Smooth muscle cell (in vitro differentiated cells): ENCODE data around the gene PCOLCE2. TPM values are rescaled to one million over a fixed set of nuclear protein-coding genes. Genes with fewer than 3 reads are reported as not detected.
A peak's percentile ranks its signal among the peaks of the same experiment; 100 is the strongest.

Experiments
- DNase-seq: peaks from one replicate; lab custom pipeline; 2025; ENCODE audit not compliant: unreplicated experiment; lab: John Stamatoyannopoulos, UW
- H2AFZ ChIP-seq: fragments of 200-600 bp; sonication (generic); 2 replicates; pipeline ENCODE4 v1.6.0; 2016; ENCODE audit warnings: antibody characterized with exemption, low read depth, mild to moderate bottlenecking
- H3F3A ChIP-seq: fragments of 200-600 bp; sonication (generic); 2 replicates; pipeline ENCODE4 v1.6.0; 2017; ENCODE audit warnings: antibody characterized with exemption, low read depth
- H3K27ac ChIP-seq: fragments of 200-600 bp; sonication (generic); 2 replicates; pipeline ENCODE4 v1.5.1; 2016; ENCODE audit warnings: low read depth, mild to moderate bottlenecking
- H3K27me3 ChIP-seq: fragments of 200-600 bp; sonication (generic); 2 replicates; pipeline ENCODE4 v1.6.1; 2016; ENCODE audit warnings: low read depth, mild to moderate bottlenecking
- H3K36me3 ChIP-seq: fragments of 200-600 bp; sonication (generic); 2 replicates; pipeline ENCODE4 v1.5.1; 2016; ENCODE audit warnings: low read depth
- H3K4me1 ChIP-seq: fragments of 200-600 bp; sonication (generic); 2 replicates; pipeline ENCODE4 v1.5.1; 2016; ENCODE audit warnings: low read depth
- H3K4me2 ChIP-seq: fragments of 200-600 bp; sonication (generic); 2 replicates; pipeline ENCODE4 v1.6.0; 2016; ENCODE audit warnings: mild to moderate bottlenecking
- H3K4me3 ChIP-seq: fragments of 200-600 bp; sonication (generic); 2 replicates; pipeline ENCODE4 v1.5.1; 2016; ENCODE audit warnings: mild to moderate bottlenecking
- H3K79me2 ChIP-seq: fragments of 200-600 bp; sonication (generic); 2 replicates; pipeline ENCODE4 v1.6.0; 2016; ENCODE audit warnings: low read depth, mild to moderate bottlenecking
- H3K9ac ChIP-seq: fragments of 200-600 bp; sonication (generic); 2 replicates; pipeline ENCODE4 v1.6.0; 2016; ENCODE audit warnings: low read depth
- H3K9me3 ChIP-seq: fragments of 200-600 bp; sonication (generic); replicated peaks from 2 replicates; pipeline ENCODE4 v1.5.1; 2016; ENCODE audit warnings: low read depth
- H4K20me1 ChIP-seq: fragments of 200-600 bp; sonication (generic); 2 replicates; pipeline ENCODE4 v1.6.0; 2016; ENCODE audit warnings: low read depth
- WGBS: methylation state at CpG from one replicate; pipeline ENCODE4 v1.1.7; 2016; ENCODE audit warnings: low lambda C conversion rate; 5-methylcytosine and 5-hydroxymethylcytosine counted together
- polyA plus RNA-seq: library from polyadenylated mRNA; unstranded; fragments of >200 nt; fragmentation: Nextera tagmentation; extraction: Ambion mirVana; gene quantifications from 2 replicates; pipeline ENCODE4 v1.2.1, GENCODE V29; 2016
- total RNA-seq: library from RNA; depleted of rRNA; stranded (reverse); fragments of >200 nt; gene quantifications from 2 replicates; pipeline ENCODE4 v1.2.3, GENCODE V29; 2014
- TF ChIP-seq, protein P1 (sequence below): fragments of 200-600 bp; sonication (generic); IDR thresholded peaks from 2 replicates; pipeline ENCODE4 v1.5.1; 2017; ENCODE audit warnings: borderline replicate concordance, mild to moderate bottlenecking, antibody characterized with exemption; ENCODE audit not compliant: insufficient read depth, poor library complexity, severe bottlenecking

Gene PCOLCE2, protein sequence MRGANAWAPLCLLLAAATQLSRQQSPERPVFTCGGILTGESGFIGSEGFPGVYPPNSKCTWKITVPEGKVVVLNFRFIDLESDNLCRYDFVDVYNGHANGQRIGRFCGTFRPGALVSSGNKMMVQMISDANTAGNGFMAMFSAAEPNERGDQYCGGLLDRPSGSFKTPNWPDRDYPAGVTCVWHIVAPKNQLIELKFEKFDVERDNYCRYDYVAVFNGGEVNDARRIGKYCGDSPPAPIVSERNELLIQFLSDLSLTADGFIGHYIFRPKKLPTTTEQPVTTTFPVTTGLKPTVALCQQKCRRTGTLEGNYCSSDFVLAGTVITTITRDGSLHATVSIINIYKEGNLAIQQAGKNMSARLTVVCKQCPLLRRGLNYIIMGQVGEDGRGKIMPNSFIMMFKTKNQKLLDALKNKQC
- total RNA-seq (32.5 and 71.3 TPM in 2 replicates), polyA plus RNA-seq (46.6 and 80.9 TPM in 2 replicates)

DNA sequence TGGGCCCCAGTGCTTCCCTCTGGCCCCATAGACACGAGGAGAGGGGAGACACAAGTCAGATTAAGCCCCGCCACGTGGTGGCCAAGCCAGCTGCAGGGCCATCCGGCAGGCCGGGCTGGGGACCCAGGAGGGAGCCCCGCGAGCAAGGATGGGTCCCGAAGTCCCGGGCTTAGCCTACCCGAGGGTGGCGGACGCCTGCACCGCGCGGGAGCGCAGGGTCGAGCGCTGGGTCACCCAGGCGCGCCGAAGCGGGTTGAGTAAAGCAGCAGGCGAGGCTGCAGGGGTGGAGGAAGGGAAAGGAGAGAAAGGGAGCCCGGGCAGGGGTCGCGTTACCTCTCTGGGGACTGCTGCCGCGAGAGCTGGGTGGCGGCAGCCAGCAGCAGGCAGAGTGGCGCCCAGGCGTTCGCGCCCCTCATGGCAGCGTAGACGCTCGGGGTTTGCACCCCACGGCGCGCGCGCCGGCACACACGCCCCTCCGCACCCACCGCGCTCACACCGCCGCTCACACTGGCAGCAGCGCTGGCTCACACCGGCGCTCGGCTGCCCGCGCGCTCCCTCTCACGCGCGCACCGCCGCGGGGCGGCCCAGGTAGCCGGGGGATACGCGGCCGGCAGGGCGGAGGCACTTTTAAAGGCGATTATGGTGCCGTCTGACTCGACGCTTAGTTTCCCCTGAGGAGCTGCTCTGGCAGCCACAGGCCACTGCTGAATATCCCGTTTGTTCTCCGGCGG is at the start of gene PCOLCE2:
Gene PCOLCE2, minus strand, starts transcription at position 603 of the 731 bp plus-strand sequence. Its CDS starts 187 bp downstream, at position 416.
- Histone ChIP-seq H3K27ac (peak within 1 kb of the TSS; percentile 81), H3K79me2 (no peaks in the 10 kb centered on the region), H2AFZ (peak within 1 kb of the TSS; percentile 94), H4K20me1 (no peaks in the 10 kb centered on the region), H3K4me1 (peaks cover 12% of the 10 kb centered on the region), H3K36me3 (no peaks in the 10 kb centered on the region), H3K4me2 (peak within 1 kb of the TSS; percentile 87), H3K27me3 (no peaks in the 10 kb centered on the region), H3F3A (peaks cover 6% of the 10 kb centered on the region), H3K9me3 (no peaks in the 10 kb centered on the region), H3K9ac (peak within 1 kb of the TSS; percentile 66), H3K4me3 (peak within 1 kb of the TSS; percentile 65)
- under 1% methylated on average over 62 of the region's 74 CpGs for WGBS
- peak; percentile 55 for DNase-seq
- TF ChIP-seq, protein P1, sequence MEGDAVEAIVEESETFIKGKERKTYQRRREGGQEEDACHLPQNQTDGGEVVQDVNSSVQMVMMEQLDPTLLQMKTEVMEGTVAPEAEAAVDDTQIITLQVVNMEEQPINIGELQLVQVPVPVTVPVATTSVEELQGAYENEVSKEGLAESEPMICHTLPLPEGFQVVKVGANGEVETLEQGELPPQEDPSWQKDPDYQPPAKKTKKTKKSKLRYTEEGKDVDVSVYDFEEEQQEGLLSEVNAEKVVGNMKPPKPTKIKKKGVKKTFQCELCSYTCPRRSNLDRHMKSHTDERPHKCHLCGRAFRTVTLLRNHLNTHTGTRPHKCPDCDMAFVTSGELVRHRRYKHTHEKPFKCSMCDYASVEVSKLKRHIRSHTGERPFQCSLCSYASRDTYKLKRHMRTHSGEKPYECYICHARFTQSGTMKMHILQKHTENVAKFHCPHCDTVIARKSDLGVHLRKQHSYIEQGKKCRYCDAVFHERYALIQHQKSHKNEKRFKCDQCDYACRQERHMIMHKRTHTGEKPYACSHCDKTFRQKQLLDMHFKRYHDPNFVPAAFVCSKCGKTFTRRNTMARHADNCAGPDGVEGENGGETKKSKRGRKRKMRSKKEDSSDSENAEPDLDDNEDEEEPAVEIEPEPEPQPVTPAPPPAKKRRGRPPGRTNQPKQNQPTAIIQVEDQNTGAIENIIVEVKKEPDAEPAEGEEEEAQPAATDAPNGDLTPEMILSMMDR, result no peak

DNA sequence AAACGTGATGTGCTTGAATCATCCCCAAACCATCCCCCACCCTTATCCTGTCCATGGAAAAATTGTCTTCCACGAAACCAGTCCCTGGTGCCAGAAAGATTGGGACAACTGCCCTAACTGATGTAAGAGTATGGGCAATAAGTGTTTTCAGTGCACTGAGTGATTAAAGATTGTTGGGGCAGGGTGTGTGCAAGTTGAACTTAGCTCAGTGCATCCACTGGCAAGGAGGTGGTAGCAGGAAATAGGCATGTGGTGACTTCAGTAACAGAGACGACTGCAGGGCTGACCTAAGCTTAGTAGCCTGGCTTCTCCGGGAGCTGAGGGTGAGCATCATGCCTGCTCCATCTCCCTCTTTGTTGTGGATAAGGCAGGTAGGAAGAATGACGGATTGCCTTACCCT is 47.1 kb upstream of the PCOLCE2 start:
- Histone ChIP-seq H3K4me3 (no peak overlapping the region), H2AFZ (no peak overlapping the region), H3F3A (no peaks in the 10 kb centered on the region), H3K27me3 (no peaks in the 10 kb centered on the region), H3K9me3 (no peaks in the 10 kb centered on the region), H3K27ac (no peak overlapping the region), H3K4me2 (no peak overlapping the region), H3K9ac (no peak overlapping the region), H4K20me1 (no peaks in the 10 kb centered on the region), H3K4me1 (no peaks in the 10 kb centered on the region), H3K36me3 (no peaks in the 10 kb centered on the region), H3K79me2 (no peaks in the 10 kb centered on the region)
- DNase-seq, result no peak
- TF ChIP-seq, protein P1, result no peak
- 87% methylated on average over 5 of the region's 5 CpGs for WGBS

DNA sequence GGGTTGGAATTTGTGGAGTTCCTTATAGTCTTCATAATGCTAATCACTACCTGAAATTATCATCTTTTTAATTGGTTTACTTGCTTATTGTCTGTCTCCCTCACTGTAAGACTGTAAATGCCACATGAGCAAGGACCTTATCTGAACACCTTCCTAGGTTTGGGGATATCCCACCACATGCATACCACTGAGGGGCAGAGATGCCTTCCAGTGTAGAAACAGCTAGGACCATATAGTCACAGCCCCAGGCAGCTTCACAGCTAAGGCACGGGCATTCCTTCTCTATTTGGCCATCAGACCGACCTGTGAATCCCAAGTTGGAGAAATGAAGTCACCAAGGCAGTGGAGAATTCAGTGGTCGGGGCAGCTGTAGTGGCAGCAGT is 46.0 kb upstream of the PCOLCE2 start:
- TF ChIP-seq, protein P1, result no peak
- Histone ChIP-seq H3K79me2 (no peaks in the 10 kb centered on the region), H2AFZ (no peak overlapping the region), H3K9me3 (no peaks in the 10 kb centered on the region), H3K27ac (no peak overlapping the region), H4K20me1 (no peaks in the 10 kb centered on the region), H3K9ac (no peak overlapping the region), H3K4me2 (no peak overlapping the region), H3K27me3 (no peaks in the 10 kb centered on the region), H3K36me3 (no peaks in the 10 kb centered on the region), H3F3A (no peaks in the 10 kb centered on the region), H3K4me3 (no peak overlapping the region), H3K4me1 (no peaks in the 10 kb centered on the region)
- no peak for DNase-seq
- WGBS, result 94% methylated on average over 3 of the region's 3 CpGs
